Measurements from ENCODE around the gene PDE4D. TPM values are rescaled to one million over a fixed set of nuclear protein-coding genes. Genes with fewer than 3 reads are reported as not detected.
A peak's percentile ranks its signal among the peaks of the same experiment; 100 is the strongest.

Gene PDE4D
- total and polyA plus RNA-seq, 2 donors (not counting 3 experiments of a cell fraction or from before 2014, with no cell fraction given), result 34.5 to 51.2 TPM

- Histone ChIP-seq H3K79me2 (ENCODE audit: control insufficient read depth, insufficient read depth, low read length) (no peaks in the 10 kb centered on the region), H3K27ac (ENCODE audit: insufficient read depth, low read depth, low read length) (peak overlapping the region; percentile 90), H3K9ac (replicated peaks; ENCODE audit: extremely low read depth, insufficient read depth, low read length) (peak overlapping the region; percentile 94), H3K9me1 (replicated peaks; ENCODE audit: control insufficient read depth, extremely low read depth, insufficient read depth, low read length) (no peaks in the 10 kb centered on the region), H3K27me3 (ENCODE audit: control insufficient read depth in 2 of 2, insufficient read depth in 2 of 2, low read length in 2 of 2) (no peaks in the 10 kb centered on the region), H3K9me3 (replicated peaks; ENCODE audit: control insufficient read depth, insufficient read depth, low read length) (no peaks in the 10 kb centered on the region), H3K4me1 (ENCODE audit: control insufficient read depth, extremely low read depth, insufficient read depth, low read length) (peaks cover 25% of the 10 kb centered on the region), H3K36me3 (ENCODE audit: control insufficient read depth in 2 of 2, extremely low read depth in 1 of 2, insufficient read depth in 2 of 2, low read length in 2 of 2) (no peaks in the 10 kb centered on the region), H4K20me1 (replicated peaks; ENCODE audit: control insufficient read depth, extremely low read depth, insufficient read depth, low read length) (no peaks in the 10 kb centered on the region), H2AFZ (ENCODE audit: low read depth, low read length) (peak overlapping the region; percentile 91), H3K4me2 (ENCODE audit: insufficient read depth, low read length) (peak overlapping the region; percentile 100), H3K4me3 (replicated peaks in 1 of 3; ENCODE audit: insufficient read depth in 1 of 3, low read depth in 1 of 3, low read length in 3 of 3) (peak overlapping the region in 1 of 3 experiments; percentile 97)
- dilution Hi-C loops (cut with MboI; ENCODE audit: extremely low pct_ligation_motif_present, low sequenced_read_pairs) (no loop called here), intact Hi-C loops (cut with micrococcal nuclease) (loop anchor here (1.0 to 5.0 kb wide), 4 partner anchors 12 to 53 kb away; no protein-coding TSS in a partner anchor)
- CTCF ChIA-PET, result interaction anchor here (1.2 to 3.7 kb wide), 7 partner anchors 11 to 104 kb away, joined by 3 to 17 read pairs (median 7); no protein-coding TSS in a partner anchor
- FAIRE-seq (no peak), DNase-seq (ENCODE audit: low read depth, low spot score) (no peak)
- BruUV-seq (replicated peaks), result TSS peak; percentile 65
- POLR2A ChIA-PET, result interaction anchor here (1.3 kb wide), 1 partner anchor 9 kb away, joined by 5 read pairs; no protein-coding TSS in a partner anchor
- peak; percentile 4 for TF ChIP-seq POLR2A (IDR thresholded peaks at IDR 0.05; ENCODE audit: low read depth, low read length)
- TF ChIP-seq CTCF (IDR thresholded peaks at IDR 0.05; ENCODE audit: extremely low read depth in 1 of 2, insufficient read depth in 1 of 2, low read depth in 1 of 2, low read length in 2 of 2), result no peak
- no peak for TF ChIP-seq GATA2 (IDR thresholded peaks at IDR 0.05; ENCODE audit: insufficient read depth, insufficient read length, low read depth, low read length)
- no peak for TF ChIP-seq MAX (IDR thresholded peaks at IDR 0.05; ENCODE audit: insufficient read depth, insufficient read length)
- TF ChIP-seq EZH2 (IDR thresholded peaks at IDR 0.05; ENCODE audit: borderline replicate concordance, low read depth, low read length, severe bottlenecking), result no peak
Measured at GRCh38 chr5:59276325-59276675, 617.2 kb downstream of the PDE4D start.

Measured in endothelial cell of umbilical vein (primary cell).